HL-60 (cell line): ENCODE measurements around the gene ATXN7L1.

Experiments used
- POLR2AphosphoS5 ChIP-seq: IDR thresholded peaks from 2 replicates; pipeline ENCODE4 v1.6.1; 2012; ENCODE audit warnings: low read depth
- TF ChIP-seq, protein P1 (sequence below): IDR thresholded peaks from one replicate; pipeline ENCODE4 v1.5.1; 2011; ENCODE audit warnings: low read length, control low read depth, inconsistent platforms; ENCODE audit not compliant: insufficient read depth

DNA sequence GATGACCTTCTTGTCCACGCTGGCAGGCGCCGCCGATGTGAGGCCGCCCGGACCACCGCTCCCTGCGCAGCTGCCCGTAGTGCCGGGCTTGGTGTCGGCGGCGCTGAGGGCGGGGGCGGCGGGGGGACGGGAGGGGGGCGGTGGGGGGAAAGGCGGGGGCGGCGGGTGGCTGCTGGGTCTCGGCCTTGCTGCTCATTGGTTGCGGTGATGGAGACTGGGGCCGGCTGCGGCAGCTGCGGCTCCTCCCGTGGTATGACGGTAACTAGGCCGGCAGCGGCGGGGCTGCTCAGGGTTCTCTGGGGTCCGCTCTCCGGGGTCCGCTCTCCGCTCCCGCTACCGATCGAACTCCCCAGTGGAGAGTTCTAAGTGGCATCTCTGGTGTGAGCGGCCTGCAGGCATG is 293.3 kb downstream of the ATXN7L1 start:
- TF ChIP-seq, protein P1, sequence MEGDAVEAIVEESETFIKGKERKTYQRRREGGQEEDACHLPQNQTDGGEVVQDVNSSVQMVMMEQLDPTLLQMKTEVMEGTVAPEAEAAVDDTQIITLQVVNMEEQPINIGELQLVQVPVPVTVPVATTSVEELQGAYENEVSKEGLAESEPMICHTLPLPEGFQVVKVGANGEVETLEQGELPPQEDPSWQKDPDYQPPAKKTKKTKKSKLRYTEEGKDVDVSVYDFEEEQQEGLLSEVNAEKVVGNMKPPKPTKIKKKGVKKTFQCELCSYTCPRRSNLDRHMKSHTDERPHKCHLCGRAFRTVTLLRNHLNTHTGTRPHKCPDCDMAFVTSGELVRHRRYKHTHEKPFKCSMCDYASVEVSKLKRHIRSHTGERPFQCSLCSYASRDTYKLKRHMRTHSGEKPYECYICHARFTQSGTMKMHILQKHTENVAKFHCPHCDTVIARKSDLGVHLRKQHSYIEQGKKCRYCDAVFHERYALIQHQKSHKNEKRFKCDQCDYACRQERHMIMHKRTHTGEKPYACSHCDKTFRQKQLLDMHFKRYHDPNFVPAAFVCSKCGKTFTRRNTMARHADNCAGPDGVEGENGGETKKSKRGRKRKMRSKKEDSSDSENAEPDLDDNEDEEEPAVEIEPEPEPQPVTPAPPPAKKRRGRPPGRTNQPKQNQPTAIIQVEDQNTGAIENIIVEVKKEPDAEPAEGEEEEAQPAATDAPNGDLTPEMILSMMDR, result no peak
- TF ChIP-seq POLR2AphosphoS5, result no peak
